RPMI8226 (cell line): ENCODE measurements around the gene PKLR.

Experiments
- DNase-seq: peaks from one replicate; pipeline ENCODE4 v3.0.0-alpha.2; 2015

PKLR gene

DNA sequence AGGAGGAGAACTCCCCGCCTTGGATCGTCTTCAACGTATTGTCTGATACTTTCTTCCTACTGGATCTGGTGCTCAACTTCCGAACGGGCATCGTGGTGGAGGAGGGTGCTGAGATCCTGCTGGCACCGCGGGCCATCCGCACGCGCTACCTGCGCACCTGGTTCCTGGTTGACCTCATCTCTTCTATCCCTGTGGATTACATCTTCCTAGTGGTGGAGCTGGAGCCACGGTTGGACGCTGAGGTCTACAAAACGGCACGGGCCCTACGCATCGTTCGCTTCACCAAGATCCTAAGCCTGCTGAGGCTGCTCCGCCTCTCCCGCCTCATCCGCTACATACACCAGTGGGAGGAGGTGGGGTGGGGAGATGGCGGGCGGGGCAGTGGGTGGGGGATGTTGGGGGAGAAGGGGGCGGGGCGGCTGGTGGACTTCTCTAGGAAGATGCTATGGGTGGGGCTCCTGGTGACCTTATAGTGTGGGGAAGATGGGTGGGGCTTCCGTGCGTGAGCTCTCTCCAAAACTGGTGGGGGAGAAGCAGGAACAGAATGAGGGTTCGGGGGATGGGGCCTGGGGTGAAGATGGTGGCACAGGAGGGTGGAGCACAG lies 18.6 kb downstream of the PKLR start:
- DNase-seq = no peak

DNA sequence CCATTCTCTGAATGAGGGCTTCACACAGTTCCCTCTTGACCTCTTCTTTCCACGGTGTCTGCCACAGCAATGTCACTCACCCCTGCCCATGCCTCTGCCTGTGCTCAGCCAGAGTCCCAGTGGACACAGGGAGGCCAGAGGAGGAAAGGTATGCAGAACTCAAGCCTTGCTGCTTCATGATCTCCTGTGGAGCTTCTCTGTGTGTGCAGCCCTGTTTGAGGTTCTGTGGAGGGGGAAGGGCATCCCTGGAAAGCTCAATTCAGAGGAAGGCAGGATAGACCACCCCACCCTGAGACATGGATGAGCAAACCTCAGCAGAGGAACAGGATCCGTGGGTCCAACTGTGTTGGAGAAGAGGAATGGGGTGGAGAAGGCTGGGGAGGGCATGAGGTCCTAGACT lies 22.0 kb downstream of the PKLR start:
- no peak for DNase-seq

DNA sequence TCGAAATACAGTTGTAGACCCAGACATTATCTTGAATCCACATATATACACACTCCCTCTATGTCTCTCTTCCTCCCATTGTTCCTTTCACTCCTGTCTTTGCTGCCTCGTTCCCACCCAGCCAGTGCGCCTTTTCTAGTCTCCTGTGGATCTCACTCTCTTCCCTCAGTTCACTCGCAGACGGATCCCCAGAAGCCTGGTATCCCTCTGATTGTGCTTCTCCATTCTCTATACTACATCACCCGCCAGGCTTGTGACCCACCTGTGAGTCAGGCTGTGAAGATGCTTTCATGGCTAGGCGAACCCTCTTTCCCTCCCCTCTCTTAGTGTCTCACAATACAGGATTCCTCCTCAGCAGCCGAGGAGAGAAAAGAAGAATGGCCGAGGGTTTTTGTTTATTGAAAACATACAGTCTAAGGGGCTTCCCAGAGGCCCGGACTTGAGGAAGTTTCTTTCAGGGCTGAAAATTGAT lies 22.5 kb downstream of the PKLR start:
- DNase-seq = no peak

DNA sequence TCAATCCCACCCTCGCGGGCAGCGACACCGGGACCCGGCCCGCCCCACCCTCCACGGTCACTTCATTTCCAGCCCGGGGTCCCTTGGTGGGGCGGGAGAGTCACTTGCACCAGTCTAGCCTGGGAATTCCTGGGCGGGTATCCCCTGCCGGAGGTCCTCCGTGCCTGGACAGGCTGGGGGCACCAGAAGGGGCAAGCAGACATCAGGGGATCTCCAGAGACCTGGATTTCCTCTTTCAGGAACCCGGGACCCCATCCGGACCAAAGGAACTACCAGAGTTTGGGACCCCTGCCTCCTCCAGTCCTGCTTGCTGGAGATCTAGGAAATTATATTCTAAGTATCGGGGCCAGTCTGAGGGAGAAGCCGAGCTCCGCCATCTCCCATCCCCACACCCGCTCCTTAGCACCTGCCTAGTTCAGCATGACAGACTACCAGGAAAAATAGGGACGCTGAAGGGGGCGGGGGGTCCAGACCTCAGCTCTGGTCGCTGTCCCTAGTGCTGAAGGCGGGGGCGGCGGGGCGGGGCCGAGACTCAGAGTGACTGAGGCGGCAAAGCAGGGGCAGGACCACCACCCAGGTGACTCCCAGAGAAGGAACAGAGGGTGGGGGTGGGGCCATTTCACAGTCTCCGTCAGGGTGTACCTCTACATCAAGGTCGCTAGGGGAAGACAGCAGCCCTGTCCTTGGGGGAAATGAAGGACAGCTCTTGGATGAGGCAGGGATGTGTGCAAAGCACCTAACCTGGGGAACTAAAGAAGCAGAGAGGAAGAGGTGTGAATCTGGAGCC lies 23.1 kb downstream of the PKLR start:
- peak; percentile 77 for DNase-seq

DNA sequence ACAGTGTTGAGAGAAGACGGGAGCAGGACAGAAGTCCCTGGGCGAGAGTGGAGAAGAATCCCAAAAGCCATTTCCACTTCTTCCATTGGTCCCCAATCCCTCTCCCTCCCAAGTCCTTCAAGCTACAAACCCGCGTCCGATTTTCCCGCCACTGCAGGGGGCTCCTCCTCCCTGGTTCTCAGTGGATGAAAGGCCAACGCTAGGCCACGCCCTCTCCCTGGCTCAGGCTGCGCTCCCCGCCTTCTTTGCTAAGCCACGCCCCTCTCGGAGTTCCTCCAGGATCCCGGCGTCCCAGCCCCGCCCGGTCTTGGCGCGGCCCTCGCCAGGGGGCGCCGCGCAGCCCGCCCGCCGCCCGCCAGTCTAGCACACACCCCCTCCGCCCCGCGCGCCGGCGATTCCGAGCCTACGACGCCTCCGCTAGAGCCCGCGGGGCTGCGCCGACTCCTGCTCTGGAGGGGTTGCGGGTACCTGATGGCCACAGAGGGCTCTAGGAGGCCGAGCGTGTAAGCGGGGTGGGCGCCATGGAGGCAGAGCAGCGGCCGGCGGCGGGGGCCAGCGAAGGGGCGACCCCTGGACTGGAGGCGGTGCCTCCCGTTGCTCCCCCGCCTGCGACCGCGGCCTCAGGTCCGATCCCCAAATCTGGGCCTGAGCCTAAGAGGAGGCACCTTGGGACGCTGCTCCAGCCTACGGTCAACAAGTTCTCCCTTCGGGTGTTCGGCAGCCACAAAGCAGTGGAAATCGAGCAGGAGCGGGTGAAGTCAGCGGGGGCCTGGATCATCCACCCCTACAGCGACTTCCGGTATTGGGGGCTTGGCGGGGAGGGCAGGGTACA lies 24.0 kb downstream of the PKLR start, which contains the start of gene HCN3:
Gene HCN3, plus strand, starts transcription at position 394 of the 832 bp plus-strand sequence. Its CDS starts 128 bp downstream, at position 522.
- peak; percentile 99 for DNase-seq

DNA sequence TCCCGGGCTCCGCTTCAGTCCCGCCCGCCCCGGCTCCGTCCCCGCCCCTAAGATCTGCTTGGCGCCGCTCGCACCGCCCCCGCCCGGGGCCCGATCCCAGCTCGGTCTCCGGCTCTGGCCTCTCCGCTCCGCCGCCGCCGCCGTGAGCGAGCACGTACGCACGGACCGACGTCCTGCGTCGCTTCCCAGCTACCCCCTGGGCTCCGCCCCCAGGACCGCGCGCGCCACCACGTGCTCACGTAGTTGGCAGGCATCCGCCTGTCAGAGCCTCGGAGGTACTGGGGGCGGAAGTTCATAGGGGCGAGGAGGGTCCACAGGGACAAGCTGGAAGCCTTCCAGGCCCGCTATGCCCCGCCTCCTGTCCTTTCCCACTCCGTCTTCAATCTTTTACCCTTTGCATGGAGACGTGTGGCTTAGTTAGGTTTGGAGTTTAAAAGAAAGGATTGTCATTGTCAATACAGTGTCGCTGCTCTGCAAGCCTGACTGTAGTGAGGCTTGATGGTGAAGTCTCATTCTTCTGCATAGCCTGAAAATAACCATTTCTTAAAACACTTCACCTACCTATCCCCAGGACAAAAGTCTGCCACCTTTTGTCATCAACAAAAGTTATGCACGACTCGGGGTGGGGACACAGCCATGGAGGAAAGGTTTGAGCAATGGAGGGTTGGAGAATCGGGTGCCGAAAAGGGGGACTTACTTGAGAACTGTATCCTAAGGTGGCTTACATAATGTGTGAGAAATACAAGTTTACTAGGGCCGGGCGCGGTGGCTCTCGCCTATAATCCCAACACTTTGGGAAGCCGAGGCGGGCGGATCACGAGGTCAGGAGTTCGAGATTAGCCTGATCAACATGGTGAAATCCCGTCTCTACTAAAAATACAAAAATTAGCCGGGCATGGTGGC lies 27.6 kb downstream of the PKLR start, which contains the start of gene CLK2:
Gene CLK2, minus strand, starts transcription at position 162 of the 903 bp plus-strand sequence. CDS start 2,527 bp downstream, outside the sequence.
- DNase-seq = peak; percentile 99

DNA sequence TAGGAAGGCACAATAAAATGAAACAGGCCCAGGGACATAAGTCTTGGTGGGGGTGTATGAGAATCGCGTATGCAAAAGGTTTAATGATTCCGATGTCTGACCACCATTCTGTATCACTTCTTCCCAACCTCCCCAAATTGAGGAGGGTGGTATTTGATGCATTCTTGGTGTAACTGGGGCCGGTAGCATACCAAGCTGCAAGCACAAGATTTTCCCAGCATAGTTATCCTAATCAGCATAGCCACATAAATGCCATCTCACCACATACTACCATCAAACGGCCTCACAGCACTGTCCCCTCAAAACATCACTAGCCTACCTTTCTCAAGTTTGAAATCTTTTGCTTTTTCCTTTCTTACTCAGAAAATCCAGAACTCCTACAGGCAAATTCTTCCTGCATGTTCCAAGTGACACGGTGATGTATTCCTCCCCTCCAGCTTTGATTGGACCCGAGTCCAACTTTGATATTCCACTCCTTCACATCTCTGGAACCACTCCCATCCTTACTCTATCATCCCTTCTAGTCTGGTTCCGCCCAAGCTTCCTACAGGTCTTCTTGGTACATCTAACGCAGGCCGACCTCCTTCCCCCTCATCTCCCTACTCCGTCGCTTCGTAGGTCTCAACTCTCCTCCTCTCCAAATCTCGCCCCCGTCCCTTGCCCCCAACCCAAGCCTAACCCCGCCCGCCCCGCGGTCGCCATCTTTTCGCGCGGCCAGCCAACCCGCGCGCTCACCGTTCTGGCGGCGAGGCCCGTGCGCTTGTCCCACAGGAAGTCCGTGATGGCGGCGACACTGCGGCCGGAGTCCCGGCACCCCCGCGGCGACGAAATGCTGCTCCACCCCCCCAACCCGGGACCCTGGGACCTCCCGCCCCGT lies 28.5 kb downstream of the PKLR start:
- DNase-seq = no peak

DNA sequence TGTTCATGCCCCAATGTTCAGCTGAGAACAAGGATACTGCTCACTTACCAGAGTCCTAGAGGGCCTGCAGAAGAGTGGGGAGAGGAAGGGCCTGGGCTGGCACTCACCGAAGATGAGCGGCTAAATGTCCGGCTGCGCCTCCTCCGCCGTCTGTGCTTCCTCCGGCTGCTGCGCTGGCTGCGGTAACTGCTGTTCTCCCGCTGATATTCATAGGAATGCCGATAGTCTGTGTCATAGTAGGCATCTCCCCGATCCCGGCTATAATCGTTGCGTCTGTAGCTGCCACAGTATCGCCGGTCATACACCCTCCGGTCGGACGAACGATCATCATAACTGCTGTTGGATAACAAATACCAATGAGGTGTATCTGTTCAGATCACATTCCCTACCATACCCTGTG lies 31.9 kb downstream of the PKLR start:
- DNase-seq = no peak

DNA sequence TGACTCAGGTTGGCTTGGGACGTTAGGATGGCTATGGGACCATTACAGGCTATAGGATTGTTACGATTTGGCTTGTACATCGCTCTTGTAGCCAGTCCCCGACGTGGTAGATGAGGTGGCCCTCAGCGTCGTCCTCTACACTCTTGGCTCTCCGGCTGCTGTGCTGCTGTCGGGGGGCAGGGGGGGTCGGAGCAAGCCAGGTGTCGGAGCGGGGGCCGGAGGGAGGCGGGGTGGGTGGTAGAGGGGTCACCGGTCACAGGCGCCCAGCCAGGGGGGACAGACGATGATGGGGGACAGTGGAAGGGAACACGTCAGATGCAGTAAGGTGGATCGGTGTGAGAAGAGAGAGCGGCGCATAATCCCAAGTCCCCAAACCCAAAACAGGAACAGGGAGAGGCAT lies 32.6 kb downstream of the PKLR start:
- no peak for DNase-seq

DNA sequence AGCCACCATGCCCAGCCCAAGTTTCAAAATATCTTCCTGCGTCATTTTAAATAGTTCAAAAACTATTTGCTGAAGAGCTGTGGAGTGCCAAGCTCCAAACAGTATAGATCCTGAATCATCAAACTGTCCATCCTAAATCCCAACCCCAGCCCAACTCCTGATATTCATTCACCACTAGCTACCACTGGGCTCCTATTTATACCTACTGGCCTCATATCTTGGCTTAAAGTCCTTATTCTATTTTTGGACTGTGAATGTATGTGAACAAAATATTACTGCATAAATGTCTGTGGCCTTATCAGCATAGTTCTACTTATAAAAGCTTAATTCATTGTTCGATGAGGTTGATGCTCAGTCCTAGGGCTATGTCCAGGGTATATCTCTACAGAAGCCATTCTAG lies 33.9 kb downstream of the PKLR start:
- DNase-seq = no peak

DNA sequence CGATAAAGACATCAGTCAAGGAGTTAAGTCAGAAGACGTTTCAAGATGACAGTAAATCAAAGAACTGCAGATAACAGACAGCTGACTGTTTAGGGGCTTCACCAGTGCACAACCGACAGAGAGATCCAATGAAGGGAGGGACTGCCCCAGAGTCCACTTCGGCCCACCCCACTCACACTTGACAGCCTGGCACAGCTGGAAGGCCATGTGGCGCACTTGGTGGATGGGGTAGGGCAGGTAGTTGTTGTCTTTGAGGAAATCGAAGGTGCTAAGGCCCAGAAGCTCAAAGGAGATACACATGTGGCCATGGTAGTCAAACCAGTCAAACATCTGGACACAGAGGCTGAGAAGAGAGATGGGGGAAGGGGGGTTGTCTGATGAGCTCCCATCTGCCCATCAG lies 34.7 kb downstream of the PKLR start:
- no peak for DNase-seq

DNA sequence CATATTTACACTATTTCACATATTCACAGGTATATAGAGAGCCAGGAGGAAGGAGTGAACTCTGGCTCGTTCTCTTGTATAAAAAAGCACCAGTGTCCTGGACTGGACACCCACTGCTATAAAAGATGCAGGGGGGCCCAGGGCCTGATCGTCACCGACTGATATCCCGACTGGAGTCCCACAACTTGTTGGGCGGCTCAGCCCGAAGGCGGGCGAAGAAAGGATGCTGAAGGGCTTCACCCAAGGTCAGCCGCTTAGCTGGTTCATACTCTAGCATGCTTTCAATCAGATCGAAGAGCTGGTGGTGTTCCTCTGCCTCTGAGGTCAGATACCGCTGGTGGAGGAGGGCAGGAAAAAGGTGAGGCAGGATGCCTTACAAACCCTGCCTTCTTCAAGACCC lies 38.2 kb downstream of the PKLR start:
- no peak for DNase-seq

DNA sequence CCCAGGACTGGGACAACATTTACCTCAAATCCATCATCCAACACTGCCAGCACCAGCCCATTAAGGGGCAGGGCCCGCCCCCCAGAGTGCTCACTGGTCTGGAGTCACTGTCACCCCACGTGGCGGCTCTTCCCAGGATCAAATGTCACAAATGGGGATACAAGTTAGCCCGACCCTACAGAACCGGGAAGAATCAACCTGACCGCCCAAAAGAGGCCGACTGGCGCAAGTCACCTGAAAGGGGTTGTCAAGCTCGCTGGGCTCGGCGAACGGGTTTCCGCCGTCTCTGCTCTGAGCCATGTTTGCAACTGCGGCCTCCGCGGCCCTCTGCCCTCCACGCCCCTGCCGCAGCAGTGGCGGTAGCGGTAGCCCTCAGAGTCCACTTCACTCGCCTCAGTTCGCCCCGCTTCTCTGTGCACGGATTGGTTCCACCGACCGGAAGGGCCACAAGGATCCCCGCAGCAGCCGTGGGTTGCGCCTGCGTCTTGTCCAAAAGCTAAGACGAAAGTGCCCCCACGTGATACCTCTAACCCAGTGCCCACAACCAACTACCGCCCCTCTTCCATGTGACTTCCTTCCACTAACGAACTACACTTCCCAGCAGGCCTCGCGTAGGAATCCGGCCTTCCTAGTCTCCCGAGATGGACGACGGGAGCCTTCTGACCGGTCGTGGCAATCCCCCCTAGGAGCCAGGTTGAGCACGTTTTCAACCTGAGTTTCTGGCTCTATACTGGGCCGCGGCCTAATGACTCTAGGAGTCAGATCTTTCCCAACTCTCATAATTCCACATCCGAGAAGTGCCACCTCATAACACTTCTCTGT lies 39.2 kb downstream of the PKLR start, which contains the start of gene SCAMP3:
Gene SCAMP3, minus strand, starts transcription at position 509 of the 822 bp plus-strand sequence. Its CDS starts 209 bp downstream, at position 300.
- peak; percentile 97 for DNase-seq

DNA sequence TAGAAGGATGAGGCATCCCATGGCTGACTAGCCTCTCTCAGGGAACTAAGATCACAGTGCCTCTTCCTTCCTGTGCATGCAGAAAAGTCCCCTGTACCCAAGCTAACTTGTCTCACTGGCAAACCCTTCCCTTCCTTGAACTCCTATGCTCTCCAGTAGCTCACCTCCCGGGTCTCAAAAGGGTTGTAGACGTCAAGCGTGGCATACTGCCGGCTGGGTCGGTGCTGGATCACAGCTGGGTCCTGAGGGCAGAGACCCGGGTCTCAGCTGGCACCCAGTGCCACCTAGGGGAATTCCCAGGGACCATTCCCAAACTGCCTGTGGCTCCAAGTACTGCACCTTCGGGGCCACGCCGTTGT lies 39.8 kb downstream of the PKLR start:
- no peak for DNase-seq

DNA sequence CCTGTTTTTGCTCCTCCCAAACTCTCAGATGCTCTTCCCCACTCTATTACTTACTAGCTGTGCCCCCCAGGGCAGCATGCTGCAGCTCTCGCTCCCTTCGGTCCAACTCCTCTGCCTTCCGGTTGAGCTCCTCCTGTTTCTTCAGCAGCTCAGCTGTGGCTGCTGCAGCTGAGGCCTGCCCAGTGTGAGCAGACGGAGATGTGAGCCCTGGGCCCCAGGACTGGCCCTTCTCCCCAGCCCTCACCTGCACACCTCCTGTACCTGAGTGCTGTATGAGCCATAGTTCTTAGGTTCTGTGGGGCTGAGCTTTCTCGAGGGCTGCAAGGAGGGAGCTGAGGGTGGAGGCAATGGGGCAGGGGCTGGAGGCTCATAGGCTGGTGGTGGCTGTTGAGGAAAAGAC lies 41.0 kb downstream of the PKLR start:
- DNase-seq = no peak

DNA sequence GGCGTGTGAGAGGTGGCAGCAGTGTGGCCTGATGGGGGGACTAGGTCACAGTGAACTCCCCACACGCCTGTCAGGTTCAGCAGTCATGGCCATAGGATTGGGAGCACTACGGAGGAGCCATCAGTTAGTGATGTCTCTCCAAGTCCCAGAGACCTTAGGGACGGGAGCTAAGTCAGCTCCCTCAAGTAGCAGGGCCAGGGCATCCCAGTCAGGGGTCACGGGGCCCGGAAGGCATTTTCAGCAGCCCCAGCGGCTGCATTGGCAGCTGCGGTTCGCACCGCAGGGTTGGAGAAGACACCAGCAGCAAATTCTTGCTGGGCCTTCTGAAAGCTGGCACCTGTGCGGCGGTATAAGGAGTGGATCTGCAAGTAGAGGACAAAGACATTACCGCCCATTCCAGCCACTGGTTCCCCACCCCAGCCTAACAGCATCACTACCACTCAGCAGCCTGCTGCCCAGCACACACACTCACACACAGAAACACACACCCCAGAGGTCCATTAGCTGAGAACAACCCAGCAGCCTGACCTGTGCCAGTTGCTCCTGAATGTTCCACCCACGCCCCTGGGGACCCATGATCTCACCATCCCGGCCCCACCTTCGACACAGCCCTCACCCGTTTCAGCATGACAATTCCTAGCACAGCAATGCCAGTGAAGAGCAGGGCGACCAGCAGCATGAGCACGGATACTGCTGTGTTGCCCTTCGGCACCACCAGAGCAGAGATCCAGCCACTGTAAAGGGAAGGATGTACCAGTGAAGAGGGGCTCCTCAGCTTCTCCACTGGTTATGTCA lies 45.0 kb downstream of the PKLR start:
- DNase-seq = no peak

DNA sequence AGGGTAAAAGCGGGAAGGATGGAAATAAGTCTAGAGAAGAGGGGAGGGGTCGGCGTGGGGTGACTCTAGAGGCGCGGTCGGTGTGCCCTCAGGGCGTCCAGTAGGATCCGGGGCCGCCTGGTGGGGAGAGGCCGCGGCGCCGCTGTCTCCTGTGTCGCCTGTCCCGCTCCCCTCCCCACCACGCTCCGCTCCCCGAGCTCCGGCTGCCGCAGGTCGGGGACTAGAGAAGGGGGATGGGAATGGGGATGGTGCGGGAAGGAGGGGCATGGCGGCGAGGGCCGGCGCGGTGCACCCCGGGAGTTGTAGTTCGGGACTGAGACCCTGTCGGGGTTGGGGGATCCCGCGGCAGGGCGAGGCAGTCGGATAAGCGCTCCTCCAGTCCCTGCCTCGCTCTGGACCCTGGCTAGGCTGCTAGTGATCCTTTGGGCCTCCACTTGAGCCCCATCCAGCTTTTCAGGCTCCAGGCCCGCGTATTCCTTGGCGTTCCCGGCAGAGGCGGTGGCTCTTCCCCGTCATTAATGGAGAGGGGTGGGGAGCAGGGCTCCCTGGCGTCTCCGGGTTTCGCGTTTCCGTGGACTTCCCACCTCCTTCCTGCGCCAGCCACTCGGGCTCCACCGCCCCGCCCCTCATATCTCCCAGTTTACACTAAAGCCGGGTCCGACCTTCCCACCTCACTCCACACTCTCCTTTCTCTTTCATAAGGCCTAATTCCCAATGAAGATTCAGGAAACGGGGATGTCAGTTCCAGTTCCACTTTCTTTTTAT lies 45.8 kb downstream of the PKLR start, which contains the start of gene ENTREP3:
Gene ENTREP3, minus strand, starts transcription at position 241 of the 765 bp plus-strand sequence. CDS start 606 bp downstream, outside the sequence.
- peak; percentile 87 for DNase-seq

DNA sequence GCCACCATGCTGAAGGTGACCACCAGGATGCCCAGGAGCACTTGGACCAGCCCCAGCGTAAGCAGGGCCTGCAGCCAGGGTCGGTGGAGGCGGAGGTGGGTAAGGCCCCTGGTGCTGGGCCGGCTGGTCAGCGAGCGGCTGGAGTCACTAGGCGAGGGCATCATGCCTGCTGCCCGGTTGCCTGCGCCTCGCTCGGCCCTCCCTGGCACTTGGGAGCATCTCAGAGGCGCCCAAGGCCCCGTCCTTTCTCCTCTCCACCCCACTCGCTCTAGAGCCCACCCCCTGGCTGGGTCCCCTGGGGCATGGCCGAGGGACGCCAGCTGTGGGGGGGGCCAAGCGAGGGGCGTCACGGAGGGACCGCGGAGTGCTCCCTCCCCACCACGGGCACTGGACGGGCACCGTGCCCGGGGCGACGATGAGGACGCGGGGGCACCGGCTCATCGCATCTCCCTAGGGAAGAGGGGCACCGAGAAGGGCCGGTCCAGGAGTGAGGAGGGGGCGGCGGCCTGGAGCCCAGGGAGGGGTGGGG lies 46.5 kb downstream of the PKLR start:
- DNase-seq = no peak
